Nephron progenitor cell (in vitro differentiated cells): ENCODE data around the gene PLA2G6.

ENCODE experiments used
- DNase-seq: peaks from one replicate; pipeline ENCODE4 v3.0.0; 2021
- H3K27ac Mint-ChIP-seq: 2 replicates; pipeline ENCODE4 v1.8.0; 2021; ENCODE audit warnings: mild to moderate bottlenecking, moderate library complexity, mixed read lengths
- H3K27me3 Mint-ChIP-seq: 2 replicates; pipeline ENCODE4 v1.8.0; 2021; ENCODE audit warnings: mild to moderate bottlenecking, low read depth, mixed read lengths; ENCODE audit not compliant: poor library complexity
- H3K36me3 Mint-ChIP-seq: 2 replicates; pipeline ENCODE4 v1.8.0; 2021; ENCODE audit warnings: low read depth, mixed read lengths
- H3K4me1 Mint-ChIP-seq: 2 replicates; pipeline ENCODE4 v1.8.0; 2021; ENCODE audit warnings: mixed read lengths
- H3K4me3 Mint-ChIP-seq: 2 replicates; pipeline ENCODE4 v1.8.0; 2021; ENCODE audit warnings: mild to moderate bottlenecking, moderate library complexity, mixed read lengths
- H3K9me3 Mint-ChIP-seq: 2 replicates; pipeline ENCODE4 v1.8.0; 2021; ENCODE audit warnings: mild to moderate bottlenecking, moderate library complexity, mixed read lengths
- CTCF ChIP-seq: fragments of 200-600 bp; sonication (generic); IDR thresholded peaks from 2 replicates; pipeline ENCODE4 v1.5.0; 2021; ENCODE audit warnings: antibody characterized with exemption

PLA2G6 gene

GRCh38 chr22:38075105-38075825 is 106.4 kb downstream of the PLA2G6 start:
- H3K4me1 Mint-ChIP-seq, result peaks cover 26% of the 10 kb centered on the region
- DNase-seq, result no peak
- H3K36me3 Mint-ChIP-seq, result peaks cover 10% of the 10 kb centered on the region
- no peak for TF ChIP-seq CTCF
- peaks cover 13% of the 10 kb centered on the region for H3K27me3 Mint-ChIP-seq
- H3K9me3 Mint-ChIP-seq, result no peaks in the 10 kb centered on the region
- no peak overlapping the region for H3K4me3 Mint-ChIP-seq
- peak overlapping the region; percentile 25 for H3K27ac Mint-ChIP-seq

- peak; percentile 70 for DNase-seq
Measured at GRCh38 chr22:38074181-38075104, 107.2 kb downstream of the PLA2G6 start.

GRCh38 chr22:38073150-38074130 is 108.2 kb downstream of the PLA2G6 start:
- no peak overlapping the region for H3K27ac Mint-ChIP-seq
- peaks cover 36% of the 10 kb centered on the region for H3K4me1 Mint-ChIP-seq
- H3K9me3 Mint-ChIP-seq, result no peaks in the 10 kb centered on the region
- DNase-seq, result no peak
- no peak for TF ChIP-seq CTCF
- H3K36me3 Mint-ChIP-seq, result peaks cover 10% of the 10 kb centered on the region
- no peak overlapping the region for H3K4me3 Mint-ChIP-seq
- no peaks in the 10 kb centered on the region for H3K27me3 Mint-ChIP-seq

More at GRCh38 chr22:38074181-38075104, 107.2 kb downstream of the PLA2G6 start:
- Mint-ChIP-seq H3K27me3 (peaks cover 5% of the 10 kb centered on the region), H3K36me3 (peaks cover 10% of the 10 kb centered on the region), H3K27ac (peak overlapping the region; percentile 89), H3K4me1 (peaks cover 34% of the 10 kb centered on the region), H3K4me3 (no peak overlapping the region), H3K9me3 (no peaks in the 10 kb centered on the region)
- peak; percentile 48 for TF ChIP-seq CTCF

- no peak for DNase-seq
- Mint-ChIP-seq H3K4me3 (no peak overlapping the region), H3K4me1 (peaks cover 44% of the 10 kb centered on the region), H3K36me3 (peaks cover 15% of the 10 kb centered on the region), H3K9me3 (no peaks in the 10 kb centered on the region), H3K27ac (no peak overlapping the region), H3K27me3 (no peaks in the 10 kb centered on the region)
- no peak for TF ChIP-seq CTCF
Measured at GRCh38 chr22:38072322-38073149, 109.1 kb downstream of the PLA2G6 start.
